GM23338 (cell line): ENCODE data around the gene RIPOR3.

Experiments
- CREB1 ChIP-seq: fragments of 250-450 bp; sonication (Bioruptor Pico); IDR thresholded peaks from 2 replicates; pipeline ENCODE4 v1.5.0; 2020; ENCODE audit warnings: low read depth, mild to moderate bottlenecking, moderate library complexity
- EZH2 ChIP-seq: fragments of 200-600 bp; sonication (generic); IDR thresholded peaks from one replicate; pipeline ENCODE4 v1.8.0; 2017; ENCODE audit warnings: antibody characterized with exemption, mild to moderate bottlenecking, low read depth; ENCODE audit not compliant: unreplicated experiment
- JUNB ChIP-seq: IDR thresholded peaks from one replicate; pipeline ENCODE4 v1.6.1; 2016; ENCODE audit warnings: antibody characterized with exemption; ENCODE audit not compliant: unreplicated experiment
- REST ChIP-seq: IDR thresholded peaks from one replicate; pipeline ENCODE4 v1.6.1; 2018; ENCODE audit warnings: antibody characterized with exemption; ENCODE audit not compliant: unreplicated experiment
- ZNF331 ChIP-seq: fragments of 250-450 bp; sonication (Bioruptor Pico); IDR thresholded peaks from 2 replicates; pipeline ENCODE4 v1.5.0; 2020; ENCODE audit warnings: low read depth, mild to moderate bottlenecking, moderate library complexity
- ZNF462 ChIP-seq: fragments of 250-450 bp; sonication (Bioruptor Pico); IDR thresholded peaks from 2 replicates; pipeline ENCODE4 v1.5.0; 2020; ENCODE audit warnings: mild to moderate bottlenecking, moderate library complexity
- TF ChIP-seq, protein P1 (sequence below), 2 experiments: fragments of 200-600 bp in 1 of 2; sonication (generic) in 1 of 2; conservative IDR thresholded peaks; 2 replicates each; pipeline versions ENCODE4 v1.5.1 to v1.6.1; 2016 to 2017; ENCODE audit warnings: antibody characterized with exemption in 2 of 2, low read depth in 2 of 2, mild to moderate bottlenecking in 2 of 2, moderate library complexity in 1 of 2

- TF ChIP-seq JUNB: no peak
- TF ChIP-seq, protein P1, sequence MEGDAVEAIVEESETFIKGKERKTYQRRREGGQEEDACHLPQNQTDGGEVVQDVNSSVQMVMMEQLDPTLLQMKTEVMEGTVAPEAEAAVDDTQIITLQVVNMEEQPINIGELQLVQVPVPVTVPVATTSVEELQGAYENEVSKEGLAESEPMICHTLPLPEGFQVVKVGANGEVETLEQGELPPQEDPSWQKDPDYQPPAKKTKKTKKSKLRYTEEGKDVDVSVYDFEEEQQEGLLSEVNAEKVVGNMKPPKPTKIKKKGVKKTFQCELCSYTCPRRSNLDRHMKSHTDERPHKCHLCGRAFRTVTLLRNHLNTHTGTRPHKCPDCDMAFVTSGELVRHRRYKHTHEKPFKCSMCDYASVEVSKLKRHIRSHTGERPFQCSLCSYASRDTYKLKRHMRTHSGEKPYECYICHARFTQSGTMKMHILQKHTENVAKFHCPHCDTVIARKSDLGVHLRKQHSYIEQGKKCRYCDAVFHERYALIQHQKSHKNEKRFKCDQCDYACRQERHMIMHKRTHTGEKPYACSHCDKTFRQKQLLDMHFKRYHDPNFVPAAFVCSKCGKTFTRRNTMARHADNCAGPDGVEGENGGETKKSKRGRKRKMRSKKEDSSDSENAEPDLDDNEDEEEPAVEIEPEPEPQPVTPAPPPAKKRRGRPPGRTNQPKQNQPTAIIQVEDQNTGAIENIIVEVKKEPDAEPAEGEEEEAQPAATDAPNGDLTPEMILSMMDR (conservative IDR thresholded peaks at IDR 0.05; ENCODE audit: low read depth in 2 of 2): no peak
- no peak for TF ChIP-seq REST
- no peak for TF ChIP-seq EZH2
- no peak for TF ChIP-seq ZNF331 (CRISPR knock-in tag)
- TF ChIP-seq CREB1: no peak
- TF ChIP-seq ZNF462 (CRISPR knock-in tag): no peak
Observed at GRCh38 chr20:50601511-50602431, 89.6 kb downstream of the RIPOR3 start.
